GM10248 (cell line): Measurements from ENCODE around the gene CLEC16A.

Experiments used
- CTCF ChIA-PET: fragments of 300-600 bp; sonication (Branson Sonifier 250); formaldehyde crosslinking; extraction: SDS; loops from one replicate; lab custom pipeline; 2021; ENCODE audit warnings: antibody characterized with exemption; lab: Yijun Ruan, JAX
- POLR2A ChIA-PET: fragments of 350-650 bp; sonication (Branson Sonifier 250); formaldehyde crosslinking; extraction: SDS; loops from one replicate; lab custom pipeline; 2020; ENCODE audit warnings: antibody characterized with exemption; lab: Yijun Ruan, JAX
- DNase-seq: peaks from one replicate; pipeline ENCODE4 v3.0.0; 2012; ENCODE audit errors: extremely low spot score
- CTCF ChIP-seq: IDR thresholded peaks from 2 replicates; pipeline ENCODE4 v1.5.1; 2012; ENCODE audit warnings: mild to moderate bottlenecking, low read depth; ENCODE audit errors: extremely low read depth, missing control alignments, control extremely low read depth

The CLEC16A gene

DNA sequence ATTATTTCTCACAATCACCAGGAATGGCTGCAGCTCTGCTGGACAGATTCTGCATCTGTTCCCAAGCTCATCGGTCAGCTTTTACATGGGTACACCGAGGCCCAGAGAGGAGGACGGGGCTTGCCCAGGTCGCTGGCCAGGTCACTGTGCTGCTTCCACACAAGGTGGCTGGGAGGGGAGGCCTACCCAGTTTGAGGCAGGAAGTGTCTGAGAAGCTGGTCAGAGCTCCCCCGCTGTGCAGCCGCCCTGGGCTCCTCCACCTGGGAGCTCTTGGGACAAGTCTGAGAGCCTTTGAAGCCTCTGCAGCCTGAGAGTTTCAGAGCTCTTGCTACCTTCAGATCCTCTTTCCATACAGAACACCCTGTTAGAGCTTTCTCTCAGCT is 143.3 kb downstream of the CLEC16A start:
- DNase-seq: peak; percentile 38
- ChIA-PET POLR2A (interaction anchor here (0.7 to 1.3 kb wide), 2 partner anchors 10 to 168 kb away, joined by 4 read pairs; partner anchors contain the start of gene SOCS1), CTCF (interaction anchor here (0.8 to 1.0 kb wide), 5 partner anchors 10 to 115 kb away, joined by 3 to 4 read pairs (median 3); no protein-coding TSS in a partner anchor)
- no peak for TF ChIP-seq CTCF

- no peak for DNase-seq
- ChIA-PET CTCF (interaction anchor here (0.8 to 1.9 kb wide), 7 partner anchors 9 to 116 kb away, joined by 3 to 4 read pairs (median 3); no protein-coding TSS in a partner anchor), POLR2A (interaction anchor here (1.3 kb wide), 1 partner anchor 168 kb away, joined by 4 read pairs; the partner anchor contains the start of gene SOCS1)
- no peak for TF ChIP-seq CTCF
Measured at GRCh38 chr16:11088074-11088730, 143.8 kb downstream of the CLEC16A start.

DNA sequence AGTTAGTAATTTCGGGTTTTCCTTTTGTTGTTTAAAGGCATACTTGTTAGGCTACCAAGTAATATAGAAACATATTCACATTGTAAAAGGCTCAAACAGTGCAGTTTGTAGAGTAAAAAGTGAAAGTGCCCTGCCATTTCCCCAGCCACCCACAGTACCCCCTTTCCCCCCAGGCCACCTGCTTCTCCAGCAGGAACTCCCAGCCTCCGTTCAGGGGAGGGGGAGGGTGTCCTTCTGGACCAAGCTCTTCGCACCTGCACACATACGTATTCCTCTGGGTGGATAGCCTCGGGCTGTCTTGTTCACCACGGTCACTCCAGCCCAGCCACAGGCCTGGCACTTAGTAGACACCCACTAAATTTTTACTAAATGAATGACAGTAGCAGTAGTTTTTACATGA is 144.5 kb downstream of the CLEC16A start:
- ChIA-PET POLR2A (no interaction called here), CTCF (interaction anchor here (1.0 to 1.9 kb wide), 2 partner anchors 10 to 13 kb away, joined by 3 to 4 read pairs; no protein-coding TSS in a partner anchor)
- no peak for DNase-seq
- no peak for TF ChIP-seq CTCF

GRCh38 chr16:11089504-11090124 is 145.2 kb downstream of the CLEC16A start:
- DNase-seq: no peak
- no peak for TF ChIP-seq CTCF
- CTCF ChIA-PET: interaction anchor here (1.0 to 1.9 kb wide), 4 partner anchors 9 to 23 kb away, joined by 3 to 4 read pairs (median 3); no protein-coding TSS in a partner anchor
- POLR2A ChIA-PET: interaction anchor here (2.0 kb wide), 1 partner anchor 16 kb away, joined by 5 read pairs; no protein-coding TSS in a partner anchor

DNA sequence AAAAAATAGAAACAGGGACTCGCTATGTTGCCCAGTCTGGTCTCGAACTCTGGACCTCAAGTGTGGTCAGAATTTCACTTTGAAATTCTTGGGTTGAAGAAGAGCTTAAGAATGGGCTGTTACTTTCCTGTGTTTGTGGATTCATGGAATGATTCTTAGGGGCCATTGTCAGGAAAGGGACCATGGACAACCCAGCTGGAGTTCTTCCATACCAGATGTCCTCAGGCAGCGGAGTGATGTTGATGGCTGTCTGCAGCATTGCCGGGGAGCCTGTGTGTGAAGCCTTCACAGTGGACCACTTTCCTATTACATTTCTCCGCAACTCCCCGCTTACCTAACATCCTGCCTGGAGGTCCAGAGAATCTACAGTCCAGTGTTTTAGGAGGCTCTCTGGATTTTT is 145.9 kb downstream of the CLEC16A start:
- CTCF ChIA-PET: interaction anchor here (1.0 to 1.9 kb wide), 4 partner anchors 9 to 24 kb away, joined by 3 to 5 read pairs (median 4); no protein-coding TSS in a partner anchor
- TF ChIP-seq CTCF: no peak
- no peak for DNase-seq
- POLR2A ChIA-PET: interaction anchor here (2.0 kb wide), 1 partner anchor 15 kb away, joined by 5 read pairs; no protein-coding TSS in a partner anchor

GRCh38 chr16:11091021-11091785 is 146.8 kb downstream of the CLEC16A start:
- DNase-seq: no peak
- ChIA-PET CTCF (interaction anchor here (0.9 to 2.3 kb wide), 10 partner anchors 9 to 164 kb away, joined by 3 to 6 read pairs (median 5); no protein-coding TSS in a partner anchor), POLR2A (interaction anchor here (1.0 to 2.0 kb wide), 2 partner anchors 14 to 165 kb away, joined by 3 to 5 read pairs; partner anchors contain the start of gene SOCS1)
- no peak for TF ChIP-seq CTCF
